ENCODE results near the gene P2RX4.

Gene P2RX4

GRCh38 chr12:121248622-121249021 lies 38.7 kb downstream of the P2RX4 start:
- no peak for TF ChIP-seq CTCF (IDR thresholded peaks at IDR 0.05)
- Histone ChIP-seq H3K36me3 (peaks cover 100% of the 10 kb centered on the region), H3K4me3 (ENCODE audit: low read depth in 1 of 2, low read length in 1 of 2) (no peak overlapping the region), H3K27me3 (no peaks in the 10 kb centered on the region), H3K4me1 (ENCODE audit: control insufficient read depth in 1 of 2, insufficient read depth in 1 of 2, low read depth in 1 of 2, low read length in 1 of 2) (no peaks in the 10 kb centered on the region), H3K9me3 (no peaks in the 10 kb centered on the region), H3K27ac (no peak overlapping the region)

- Histone ChIP-seq H3K4me1 (ENCODE audit: control insufficient read depth in 1 of 2, insufficient read depth in 1 of 2, low read depth in 1 of 2, low read length in 1 of 2) (no peaks in the 10 kb centered on the region), H3K36me3 (peaks cover 98% of the 10 kb centered on the region), H3K27me3 (no peaks in the 10 kb centered on the region), H3K9me3 (no peaks in the 10 kb centered on the region), H3K27ac (no peak overlapping the region), H3K4me3 (ENCODE audit: low read depth in 1 of 2, low read length in 1 of 2) (no peak overlapping the region)
- TF ChIP-seq CTCF (IDR thresholded peaks at IDR 0.05), result no peak
Observed at GRCh38 chr12:121250359-121250758, 40.4 kb downstream of the P2RX4 start.

- H3K27ac ChIP-seq, result no peak overlapping the region
- H3K27me3 ChIP-seq, result no peaks in the 10 kb centered on the region
- no peaks in the 10 kb centered on the region for H3K9me3 ChIP-seq
- H3K4me3 ChIP-seq (ENCODE audit: low read depth in 1 of 2, low read length in 1 of 2), result no peak overlapping the region
- H3K36me3 ChIP-seq, result peaks cover 98% of the 10 kb centered on the region
- no peaks in the 10 kb centered on the region for H3K4me1 ChIP-seq (ENCODE audit: control insufficient read depth in 1 of 2, insufficient read depth in 1 of 2, low read depth in 1 of 2, low read length in 1 of 2)
- TF ChIP-seq CTCF (IDR thresholded peaks at IDR 0.05), result no peak
Observed at GRCh38 chr12:121251838-121252237, 41.9 kb downstream of the P2RX4 start.

GRCh38 chr12:121252712-121253345 lies 42.9 kb downstream of the P2RX4 start:
- TF ChIP-seq CTCF (IDR thresholded peaks at IDR 0.05), result no peak
- H3K27me3 ChIP-seq, result no peaks in the 10 kb centered on the region
- H3K4me1 ChIP-seq (ENCODE audit: control insufficient read depth in 1 of 2, insufficient read depth in 1 of 2, low read depth in 1 of 2, low read length in 1 of 2), result no peaks in the 10 kb centered on the region
- H3K36me3 ChIP-seq, result peaks cover 98% of the 10 kb centered on the region
- H3K27ac ChIP-seq, result peak overlapping the region; percentile 20
- H3K4me3 ChIP-seq (ENCODE audit: low read depth in 1 of 2, low read length in 1 of 2), result no peak overlapping the region
- no peaks in the 10 kb centered on the region for H3K9me3 ChIP-seq

GRCh38 chr12:121253638-121254335 lies 43.9 kb downstream of the P2RX4 start:
- no peaks in the 10 kb centered on the region for H3K9me3 ChIP-seq
- TF ChIP-seq CTCF (IDR thresholded peaks at IDR 0.05), result no peak

More at GRCh38 chr12:121253638-121254335, 43.9 kb downstream of the P2RX4 start:
- no peak overlapping the region for H3K27ac ChIP-seq
- H3K27me3 ChIP-seq, result no peaks in the 10 kb centered on the region
- no peaks in the 10 kb centered on the region for H3K4me1 ChIP-seq (ENCODE audit: control insufficient read depth in 1 of 2, insufficient read depth in 1 of 2, low read depth in 1 of 2, low read length in 1 of 2)
- peaks cover 98% of the 10 kb centered on the region for H3K36me3 ChIP-seq
- no peak overlapping the region for H3K4me3 ChIP-seq (ENCODE audit: low read depth in 1 of 2, low read length in 1 of 2)
